GM10266 (cell line): Measurements from ENCODE around the gene RSRC1.

Experiments
- DNase-seq: peaks from one replicate; pipeline ENCODE4 v3.0.0; 2012; ENCODE audit errors: extremely low spot score
- TF ChIP-seq, protein P1 (sequence below): IDR thresholded peaks from 2 replicates; pipeline ENCODE4 v1.5.1; 2012; ENCODE audit warnings: mild to moderate bottlenecking, low read depth; ENCODE audit not compliant: control insufficient read depth, insufficient read depth; ENCODE audit errors: missing control alignments

RSRC1 gene

DNA sequence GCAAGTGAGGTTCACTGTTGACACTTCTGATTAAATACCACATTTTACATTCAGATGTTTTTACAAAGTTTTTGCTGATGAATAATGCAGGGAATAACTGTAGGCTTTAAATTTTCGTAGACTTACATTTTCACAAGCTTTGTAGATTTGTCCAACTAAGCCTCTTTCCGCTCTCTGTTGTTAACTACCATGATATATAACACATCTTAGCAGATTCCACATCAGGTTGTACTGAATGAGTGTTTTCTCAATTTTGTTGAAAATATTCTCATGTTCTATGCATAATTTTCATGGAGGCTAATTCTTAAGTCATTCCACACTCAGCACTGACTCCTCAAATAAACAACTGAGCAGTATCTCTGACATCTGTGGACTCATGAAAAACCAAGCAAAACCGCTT lies 168.3 kb downstream of the RSRC1 start:
- TF ChIP-seq, protein P1, sequence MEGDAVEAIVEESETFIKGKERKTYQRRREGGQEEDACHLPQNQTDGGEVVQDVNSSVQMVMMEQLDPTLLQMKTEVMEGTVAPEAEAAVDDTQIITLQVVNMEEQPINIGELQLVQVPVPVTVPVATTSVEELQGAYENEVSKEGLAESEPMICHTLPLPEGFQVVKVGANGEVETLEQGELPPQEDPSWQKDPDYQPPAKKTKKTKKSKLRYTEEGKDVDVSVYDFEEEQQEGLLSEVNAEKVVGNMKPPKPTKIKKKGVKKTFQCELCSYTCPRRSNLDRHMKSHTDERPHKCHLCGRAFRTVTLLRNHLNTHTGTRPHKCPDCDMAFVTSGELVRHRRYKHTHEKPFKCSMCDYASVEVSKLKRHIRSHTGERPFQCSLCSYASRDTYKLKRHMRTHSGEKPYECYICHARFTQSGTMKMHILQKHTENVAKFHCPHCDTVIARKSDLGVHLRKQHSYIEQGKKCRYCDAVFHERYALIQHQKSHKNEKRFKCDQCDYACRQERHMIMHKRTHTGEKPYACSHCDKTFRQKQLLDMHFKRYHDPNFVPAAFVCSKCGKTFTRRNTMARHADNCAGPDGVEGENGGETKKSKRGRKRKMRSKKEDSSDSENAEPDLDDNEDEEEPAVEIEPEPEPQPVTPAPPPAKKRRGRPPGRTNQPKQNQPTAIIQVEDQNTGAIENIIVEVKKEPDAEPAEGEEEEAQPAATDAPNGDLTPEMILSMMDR, result no peak
- no peak for DNase-seq

DNA sequence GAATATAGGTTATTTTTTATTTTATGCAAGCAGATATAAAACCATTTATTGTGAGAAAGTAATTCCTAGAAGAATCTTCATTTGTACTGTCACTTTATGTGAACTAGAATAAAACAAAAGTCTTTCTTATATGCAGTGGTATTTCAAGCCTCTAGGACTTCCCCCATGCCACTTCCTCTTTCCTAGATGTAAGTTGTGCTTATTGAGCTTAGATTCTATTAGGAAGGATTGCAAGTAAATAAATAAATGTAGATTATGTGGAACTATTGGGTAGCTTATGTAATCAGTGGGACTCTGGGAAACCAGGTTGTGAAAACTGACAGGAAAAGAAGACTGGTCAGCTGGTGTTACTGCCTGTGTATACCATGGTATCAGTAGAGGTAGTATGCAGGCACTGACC lies 169.7 kb downstream of the RSRC1 start:
- no peak for DNase-seq
- TF ChIP-seq, protein P1, result no peak

DNA sequence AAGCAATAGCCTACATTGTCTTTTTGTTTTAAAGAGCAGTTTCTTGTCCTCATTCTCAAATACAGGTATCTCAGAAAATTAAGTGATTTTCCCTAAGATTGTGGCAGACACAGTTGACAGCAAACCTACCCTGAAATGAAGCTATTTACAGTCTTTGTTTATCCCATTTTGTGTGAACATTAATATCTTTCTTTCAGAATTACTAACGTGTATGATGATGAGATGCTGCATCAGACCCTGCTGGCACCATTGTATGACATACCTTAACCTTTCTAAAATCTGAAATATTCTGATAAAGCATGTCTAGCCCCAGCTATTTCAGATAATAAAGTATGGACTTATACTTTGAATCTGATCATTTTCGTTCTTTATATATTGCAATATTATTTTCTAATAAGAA lies 185.9 kb downstream of the RSRC1 start:
- TF ChIP-seq, protein P1, result no peak
- DNase-seq, result no peak

DNA sequence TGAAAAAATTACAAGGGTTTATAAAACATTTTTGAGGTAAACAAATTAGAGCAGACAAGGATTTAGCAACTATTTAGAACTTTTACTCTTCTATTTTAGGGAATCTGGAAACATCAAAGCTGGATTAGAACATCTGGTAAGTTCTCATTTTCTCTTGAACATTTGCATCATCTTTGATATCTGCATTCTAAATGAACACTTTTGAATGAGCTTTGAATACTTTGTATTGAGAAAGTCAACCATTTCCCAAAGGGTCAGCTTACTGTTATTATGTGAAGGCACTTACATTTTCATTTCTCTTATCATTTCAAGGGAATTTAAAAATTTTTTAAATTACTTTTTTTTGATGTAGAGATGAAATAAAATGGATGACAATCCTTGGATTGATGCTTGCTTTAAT lies 188.1 kb downstream of the RSRC1 start:
- TF ChIP-seq, protein P1, result no peak
- DNase-seq, result no peak

DNA sequence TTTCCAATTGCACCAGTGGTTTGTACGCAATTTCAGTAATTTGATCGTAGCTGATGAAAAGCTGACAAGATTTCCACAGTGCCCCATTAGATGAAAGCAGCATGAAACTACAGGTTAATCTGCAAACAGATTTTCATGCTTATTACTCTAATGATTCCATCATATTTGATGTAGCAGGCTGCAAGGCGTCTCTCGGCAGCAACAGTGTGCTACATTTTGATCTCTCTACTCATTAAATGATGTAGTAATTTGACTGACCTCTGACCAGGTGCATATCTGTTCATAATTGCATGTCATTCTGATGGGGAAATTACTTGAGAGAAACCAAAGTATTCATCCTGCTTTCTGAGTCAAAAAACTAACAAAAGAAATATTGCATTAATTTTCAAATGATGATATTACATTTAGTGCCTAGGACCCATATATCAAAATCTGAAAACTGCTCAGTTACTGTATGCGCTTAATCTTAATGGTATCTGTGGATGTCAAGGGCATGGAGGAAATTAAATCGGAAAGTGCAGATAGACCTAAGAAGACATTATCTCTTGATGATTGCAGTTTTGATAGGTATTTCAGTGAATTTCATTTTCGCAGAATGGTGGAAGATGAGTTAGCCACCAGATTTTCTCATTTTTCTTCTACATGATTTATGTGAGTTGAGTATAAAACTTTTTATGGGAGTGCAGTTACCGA lies 198.5 kb downstream of the RSRC1 start:
- TF ChIP-seq, protein P1, result no peak
- no peak for DNase-seq

DNA sequence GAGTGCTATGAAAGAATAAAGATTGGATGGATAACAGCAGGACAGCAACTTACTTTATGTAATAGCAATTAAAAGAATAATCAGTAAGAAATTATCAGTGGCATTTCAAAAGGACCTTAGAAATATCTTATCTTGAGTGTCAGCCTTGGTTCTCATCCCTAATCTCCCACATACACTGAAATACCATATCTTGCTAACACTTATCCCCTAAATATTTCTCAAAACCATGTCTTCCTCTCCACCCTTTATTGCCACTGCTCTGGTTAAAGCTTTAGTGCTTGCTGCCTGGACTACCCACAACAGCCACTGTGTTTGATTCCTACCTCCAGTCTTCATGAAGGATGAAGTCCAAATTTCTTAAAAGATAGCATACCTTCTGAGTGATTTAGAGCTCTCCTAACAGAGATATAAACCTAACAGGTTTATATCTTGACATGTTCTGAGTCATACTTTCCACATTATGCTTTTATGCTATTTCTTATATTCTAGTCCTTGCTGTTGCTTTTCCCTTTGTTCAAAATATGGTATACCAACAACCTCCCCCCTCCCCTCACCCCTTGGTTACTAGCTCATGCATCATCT lies 202.8 kb downstream of the RSRC1 start:
- TF ChIP-seq, protein P1, result no peak
- DNase-seq, result no peak

DNA sequence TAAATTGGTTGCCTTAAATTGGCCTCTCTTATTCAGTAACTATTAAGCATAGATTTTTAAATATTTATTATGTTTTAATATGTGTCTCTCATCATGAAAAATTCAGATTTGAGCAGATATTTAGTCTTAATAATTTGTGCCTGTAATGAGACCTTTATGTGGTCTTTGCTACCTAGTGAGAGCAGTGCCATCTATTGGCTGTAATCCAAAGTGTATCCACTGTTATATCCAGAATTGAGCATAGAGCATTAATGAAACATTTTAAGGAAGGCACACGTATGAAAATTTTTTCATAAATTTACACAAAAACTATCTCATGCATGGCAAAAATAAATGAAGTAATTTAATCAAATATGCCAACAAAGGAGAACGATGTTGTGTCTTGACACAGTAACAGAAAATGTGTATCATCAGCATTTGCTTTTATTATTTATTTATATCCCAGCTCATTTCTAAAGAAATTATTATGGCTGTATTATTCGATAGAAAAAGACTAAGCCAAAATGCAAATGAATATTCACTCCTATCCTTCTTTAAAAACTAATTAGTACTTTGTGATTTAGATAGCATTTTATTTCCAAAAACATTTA lies 203.5 kb downstream of the RSRC1 start:
- DNase-seq, result peak; percentile 20
- TF ChIP-seq, protein P1, result peak; percentile 63
